Ascending aorta (tissue), 2 donors: ENCODE results near the gene GRM7. TPM values are rescaled to one million over a fixed set of nuclear protein-coding genes. Genes with fewer than 3 reads are reported as not detected.

Experiments used
- DNase-seq, 2 donors: peaks; one replicate each; pipeline ENCODE4 v3.0.0-alpha.2; 2019; ENCODE audit warnings: low spot score in 2 of 2
- H3K27ac ChIP-seq, 2 donors: fragments of 200-600 bp; sonication (generic); one replicate each; pipeline ENCODE4 v1.5.1; 2016 to 2017; ENCODE audit warnings: mild to moderate bottlenecking in 1 of 2
- H3K27me3 ChIP-seq: fragments of 200-600 bp; sonication (generic); one replicate; pipeline ENCODE4 v1.5.1; 2017
- H3K36me3 ChIP-seq, 2 donors: fragments of 200-600 bp; sonication (generic); one replicate each; pipeline ENCODE4 v1.5.1; 2016
- H3K4me1 ChIP-seq, 2 donors: fragments of 200-600 bp; sonication (generic); one replicate each; pipeline ENCODE4 v1.5.1; 2016 to 2017; ENCODE audit warnings: mild to moderate bottlenecking in 1 of 2
- H3K4me3 ChIP-seq, 2 donors: fragments of 200-600 bp; sonication (generic); one replicate each; pipeline ENCODE4 v1.5.1; 2016 to 2017; ENCODE audit warnings: mild to moderate bottlenecking in 1 of 2
- H3K9me3 ChIP-seq, 2 donors: fragments of 200-600 bp; sonication (generic); one replicate each; pipeline ENCODE4 v1.5.1; 2016
- intact Hi-C: fragments of 100-400 bp; cut with DNase I; formaldehyde crosslinking; loops from one replicate; pipeline ENCODE4 v1.15.1; 2023
- total RNA-seq: library from RNA; depleted of rRNA; stranded (reverse); fragments of >200 nt; gene quantifications from one replicate; pipeline ENCODE4 v1.1.0, GENCODE V29; 2016
- TF ChIP-seq, protein P1 (sequence below), 3 experiments: fragments of 200-600 bp in 2 of 3; fragments of 450-650 bp in 1 of 3; sonication (generic) in 2 of 3; IDR thresholded peaks; one replicate each; pipeline ENCODE4 v1.5.1; 2016 to 2019; ENCODE audit warnings: antibody characterized with exemption in 3 of 3, mild to moderate bottlenecking in 1 of 3, moderate library complexity in 1 of 3

GRM7 gene
- total RNA-seq, 1 donor from 2014 or later, result 4.8 TPM

DNA sequence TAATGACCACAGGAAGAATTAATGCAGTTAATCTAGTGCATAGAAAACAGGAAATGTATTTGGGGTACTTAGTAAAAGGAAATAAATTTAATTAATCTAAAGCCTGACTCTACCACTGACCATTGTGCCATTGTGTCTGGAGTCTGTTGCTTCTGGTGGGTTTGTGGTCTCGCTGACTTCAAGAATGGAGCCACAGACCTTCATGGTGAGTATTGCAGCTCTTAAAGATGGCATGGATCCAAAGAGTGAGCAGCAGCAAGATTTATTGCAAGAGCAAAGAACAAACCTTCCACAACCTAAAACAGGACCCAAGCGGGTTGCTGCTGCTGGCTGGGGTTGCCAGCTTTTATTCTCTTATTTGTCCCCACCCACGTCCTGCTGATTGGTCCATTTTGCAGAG, 929.2 kb downstream of the GRM7 start:
- intact Hi-C loops, result no loop called here
- H3K27me3 ChIP-seq, result no peaks in the 10 kb centered on the region
- DNase-seq, result no peak

More for the DNA sequence above, 929.2 kb downstream of the GRM7 start:
- H3K4me3 ChIP-seq, result no peak overlapping the region
- no peaks in the 10 kb centered on the region for H3K4me1 ChIP-seq
- H3K9me3 ChIP-seq, result no peaks in the 10 kb centered on the region
- TF ChIP-seq, protein P1, sequence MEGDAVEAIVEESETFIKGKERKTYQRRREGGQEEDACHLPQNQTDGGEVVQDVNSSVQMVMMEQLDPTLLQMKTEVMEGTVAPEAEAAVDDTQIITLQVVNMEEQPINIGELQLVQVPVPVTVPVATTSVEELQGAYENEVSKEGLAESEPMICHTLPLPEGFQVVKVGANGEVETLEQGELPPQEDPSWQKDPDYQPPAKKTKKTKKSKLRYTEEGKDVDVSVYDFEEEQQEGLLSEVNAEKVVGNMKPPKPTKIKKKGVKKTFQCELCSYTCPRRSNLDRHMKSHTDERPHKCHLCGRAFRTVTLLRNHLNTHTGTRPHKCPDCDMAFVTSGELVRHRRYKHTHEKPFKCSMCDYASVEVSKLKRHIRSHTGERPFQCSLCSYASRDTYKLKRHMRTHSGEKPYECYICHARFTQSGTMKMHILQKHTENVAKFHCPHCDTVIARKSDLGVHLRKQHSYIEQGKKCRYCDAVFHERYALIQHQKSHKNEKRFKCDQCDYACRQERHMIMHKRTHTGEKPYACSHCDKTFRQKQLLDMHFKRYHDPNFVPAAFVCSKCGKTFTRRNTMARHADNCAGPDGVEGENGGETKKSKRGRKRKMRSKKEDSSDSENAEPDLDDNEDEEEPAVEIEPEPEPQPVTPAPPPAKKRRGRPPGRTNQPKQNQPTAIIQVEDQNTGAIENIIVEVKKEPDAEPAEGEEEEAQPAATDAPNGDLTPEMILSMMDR (IDR thresholded peaks at IDR 0.05), result no peak
- no peaks in the 10 kb centered on the region for H3K36me3 ChIP-seq
- H3K27ac ChIP-seq, result no peak overlapping the region
